Natural killer cell (primary cell): ENCODE measurements around the gene GARIN1A. TPM values are rescaled to one million over a fixed set of nuclear protein-coding genes. Genes with fewer than 3 reads are reported as not detected.

Experiments used
- ATAC-seq, 3 donors: fragments of 150-1000 bp in 2 of 3; fragments of 200-7000 bp in 1 of 3; cut with Tn5 transposase; 1 replicate in 1 of 3; 2 replicates in 2 of 3; pipeline ENCODE4 v1.10.0; 2021; ENCODE audit warnings: mild to moderate bottlenecking in 2 of 3, moderate library complexity in 2 of 3
- DNase-seq, 2 donors: peaks; one replicate each; pipeline versions ENCODE4 v3.0.0 to v3.0.0-alpha.2; 2013 to 2021; ENCODE audit warnings: mixed read lengths in 1 of 2
- H3K27ac ChIP-seq: one replicate; pipeline ENCODE4 v1.5.1; 2013; ENCODE audit warnings: mild to moderate bottlenecking, low read length
- H3K27me3 ChIP-seq: one replicate; pipeline ENCODE4 v1.6.1; 2013; ENCODE audit warnings: low read length; ENCODE audit not compliant: control insufficient read depth, insufficient read depth
- H3K36me3 ChIP-seq: one replicate; pipeline ENCODE4 v1.6.1; 2013; ENCODE audit warnings: low read length; ENCODE audit not compliant: control insufficient read depth, insufficient read depth
- H3K4me1 ChIP-seq: one replicate; pipeline ENCODE4 v1.6.1; 2013; ENCODE audit warnings: low read length; ENCODE audit not compliant: control insufficient read depth, insufficient read depth
- H3K4me3 ChIP-seq: one replicate; pipeline ENCODE4 v1.5.1; 2013; ENCODE audit warnings: low read length
- H3K9me3 ChIP-seq: one replicate; pipeline ENCODE4 v1.6.1; 2013; ENCODE audit warnings: low read length; ENCODE audit not compliant: control insufficient read depth, insufficient read depth
- H3K27ac Mint-ChIP-seq, 2 donors: one replicate each; pipeline ENCODE4 v1.8.0; 2022; ENCODE audit warnings: mild to moderate bottlenecking in 2 of 2, mixed read lengths in 2 of 2, moderate library complexity in 1 of 2
- H3K27me3 Mint-ChIP-seq, 2 donors: one replicate each; pipeline ENCODE4 v1.8.0; 2022; ENCODE audit warnings: low read depth in 2 of 2, mixed read lengths in 2 of 2
- H3K36me3 Mint-ChIP-seq: one replicate; pipeline ENCODE4 v1.8.0; 2022; ENCODE audit warnings: mixed read lengths
- H3K4me1 Mint-ChIP-seq, 2 donors: one replicate each; pipeline ENCODE4 v1.8.0; 2022; ENCODE audit warnings: mixed read lengths in 2 of 2
- H3K4me3 Mint-ChIP-seq: one replicate; pipeline ENCODE4 v1.8.0; 2022; ENCODE audit warnings: mild to moderate bottlenecking, moderate library complexity, mixed read lengths
- H3K9me3 Mint-ChIP-seq, 2 donors: one replicate each; pipeline ENCODE4 v1.8.0; 2022; ENCODE audit warnings: mixed read lengths in 2 of 2
- WGBS: methylation state at CpG from one replicate; pipeline ENCODE4 v1.1.7; 2013; ENCODE audit warnings: missing lambda C conversion rate; ENCODE audit not compliant: insufficient coverage; 5-methylcytosine and 5-hydroxymethylcytosine counted together
- intact Hi-C: fragments of 100-400 bp; cut with micrococcal nuclease; formaldehyde crosslinking; loops from one replicate; pipeline ENCODE4 v1.14.2; 2022
- total RNA-seq, 4 donors: library from RNA; stranded (reverse); fragments of 120-200 nt in 1 of 4; gene quantifications; one replicate each; pipeline versions ENCODE4 v1.2.3 to v1.2.4, GENCODE V29; 2013 to 2022
- TF ChIP-seq, protein P1 (sequence below): fragments of 200-600 bp; IDR thresholded peaks from one replicate; pipeline ENCODE4 v1.8.0; 2022; ENCODE audit warnings: antibody characterized with exemption

Gene GARIN1A
- total RNA-seq, 3 donors from 2014 or later (not counting 1 experiment from before 2014, with no cell fraction given) = 1.1 to 2.5 (median 1.1) TPM

DNA sequence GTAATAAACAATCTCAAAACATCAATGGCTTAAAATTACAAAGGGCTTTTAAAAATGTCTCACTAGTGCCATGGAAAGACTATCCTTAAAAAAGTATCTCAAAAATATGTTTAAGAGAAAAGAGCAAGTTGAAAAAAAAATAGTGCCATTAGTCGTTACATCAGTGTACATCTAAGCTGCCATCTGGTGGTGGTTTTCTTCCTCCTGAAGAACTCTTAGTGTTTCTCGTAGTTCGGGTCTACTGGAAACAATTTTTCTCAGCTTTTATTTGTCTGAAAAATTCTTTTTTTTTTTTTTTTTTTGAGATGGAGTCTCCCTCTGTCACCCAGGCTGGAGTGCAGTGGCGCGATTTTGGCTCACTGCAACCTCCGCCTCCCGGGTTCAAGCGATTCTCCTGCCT, 5.9 kb upstream of the GARIN1A start:
- H3K36me3 Mint-ChIP-seq = peaks cover 8% of the 10 kb centered on the region
- ATAC-seq = no peak
- Histone ChIP-seq H3K27me3 (no peaks in the 10 kb centered on the region), H3K36me3 (no peaks in the 10 kb centered on the region), H3K4me3 (no peak overlapping the region), H3K4me1 (no peaks in the 10 kb centered on the region), H3K9me3 (peaks cover 6% of the 10 kb centered on the region), H3K27ac (no peak overlapping the region)
- no peaks in the 10 kb centered on the region for H3K4me1 Mint-ChIP-seq
- H3K4me3 Mint-ChIP-seq = no peak overlapping the region
- H3K9me3 Mint-ChIP-seq = peaks cover 4 to 6% of the 10 kb centered on the region in 2 donors
- TF ChIP-seq, protein P1, sequence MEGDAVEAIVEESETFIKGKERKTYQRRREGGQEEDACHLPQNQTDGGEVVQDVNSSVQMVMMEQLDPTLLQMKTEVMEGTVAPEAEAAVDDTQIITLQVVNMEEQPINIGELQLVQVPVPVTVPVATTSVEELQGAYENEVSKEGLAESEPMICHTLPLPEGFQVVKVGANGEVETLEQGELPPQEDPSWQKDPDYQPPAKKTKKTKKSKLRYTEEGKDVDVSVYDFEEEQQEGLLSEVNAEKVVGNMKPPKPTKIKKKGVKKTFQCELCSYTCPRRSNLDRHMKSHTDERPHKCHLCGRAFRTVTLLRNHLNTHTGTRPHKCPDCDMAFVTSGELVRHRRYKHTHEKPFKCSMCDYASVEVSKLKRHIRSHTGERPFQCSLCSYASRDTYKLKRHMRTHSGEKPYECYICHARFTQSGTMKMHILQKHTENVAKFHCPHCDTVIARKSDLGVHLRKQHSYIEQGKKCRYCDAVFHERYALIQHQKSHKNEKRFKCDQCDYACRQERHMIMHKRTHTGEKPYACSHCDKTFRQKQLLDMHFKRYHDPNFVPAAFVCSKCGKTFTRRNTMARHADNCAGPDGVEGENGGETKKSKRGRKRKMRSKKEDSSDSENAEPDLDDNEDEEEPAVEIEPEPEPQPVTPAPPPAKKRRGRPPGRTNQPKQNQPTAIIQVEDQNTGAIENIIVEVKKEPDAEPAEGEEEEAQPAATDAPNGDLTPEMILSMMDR = no peak
- peak in 1 of 2 donors; percentile 17 for DNase-seq
- 88% methylated on average over 3 of the region's 8 CpGs for WGBS
- H3K27ac Mint-ChIP-seq = no peak overlapping the region
- intact Hi-C loops = no loop called here
- no peaks in the 10 kb centered on the region for H3K27me3 Mint-ChIP-seq

DNA sequence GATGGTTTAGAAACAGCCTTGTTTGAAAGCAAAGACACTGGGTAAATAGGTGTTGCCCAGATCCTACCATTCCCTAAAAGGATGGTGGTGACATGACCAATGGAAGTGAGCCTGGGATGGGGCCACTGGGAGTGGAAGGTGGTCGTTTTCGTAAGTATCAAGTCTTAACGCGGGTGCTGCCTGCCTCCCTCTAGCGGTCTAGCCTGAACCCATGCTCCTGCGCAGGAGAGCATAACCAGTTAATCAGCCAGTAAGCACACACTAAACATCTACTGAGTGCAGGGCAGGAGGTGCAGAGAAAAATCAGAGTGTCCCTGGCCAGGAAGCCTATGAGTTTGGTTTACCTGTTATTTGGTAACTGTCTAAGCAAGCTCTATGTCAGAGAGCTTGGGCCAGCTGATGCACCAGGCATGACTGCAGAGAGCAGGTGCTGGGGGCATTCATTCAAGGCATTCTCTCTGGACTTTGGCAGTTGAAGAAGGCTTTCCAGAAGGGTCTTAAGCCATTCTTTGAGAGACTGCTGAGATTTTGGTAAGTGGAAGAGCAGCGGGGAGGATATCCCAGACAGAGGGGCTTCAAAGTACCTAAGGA, 930 bp downstream of the GARIN1A start:
- H3K9me3 ChIP-seq = no peaks in the 10 kb centered on the region
- H3K4me1 ChIP-seq = peaks cover 4% of the 10 kb centered on the region
- ATAC-seq (no peak), DNase-seq (peak in 1 of 2 donors; percentile 38)
- no peaks in the 10 kb centered on the region for H3K27me3 ChIP-seq
- Mint-ChIP-seq H3K27me3 (peaks cover 14 to 23% of the 10 kb centered on the region in 2 donors), H3K9me3 (no peaks in the 10 kb centered on the region), H3K4me1 (peaks cover 0 to 6% of the 10 kb centered on the region in 2 donors), H3K36me3 (no peaks in the 10 kb centered on the region), H3K27ac (no peak overlapping the region), H3K4me3 (no peak overlapping the region)
- TF ChIP-seq, protein P1 = no peak
- intact Hi-C loops = no loop called here
- H3K4me3 ChIP-seq = no peak overlapping the region
- H3K36me3 ChIP-seq = no peaks in the 10 kb centered on the region
- H3K27ac ChIP-seq = no peak overlapping the region
- 14% methylated on average over 7 of the region's 7 CpGs for WGBS

DNA sequence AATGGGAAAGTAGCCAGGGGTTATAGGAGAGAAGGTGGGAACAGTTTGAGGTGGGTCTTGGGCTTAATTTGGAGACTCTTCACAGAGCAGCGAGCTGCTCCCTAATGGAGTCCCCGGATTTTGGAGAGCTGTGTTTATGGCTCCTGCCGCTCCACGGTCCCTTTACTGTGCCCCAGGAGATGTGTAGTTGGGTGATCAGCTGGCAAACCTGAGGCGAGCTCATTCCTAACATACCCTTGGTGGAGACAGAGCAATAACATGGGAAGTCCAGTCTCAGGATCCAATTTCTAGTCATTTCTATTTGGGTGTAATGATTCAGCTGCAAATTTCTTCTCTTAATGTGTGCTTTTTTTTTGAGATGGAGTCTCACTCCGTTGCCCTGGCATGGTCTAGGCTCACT, 1.5 kb downstream of the GARIN1A start:
- Histone ChIP-seq H3K27me3 (no peaks in the 10 kb centered on the region), H3K27ac (no peak overlapping the region), H3K4me3 (no peak overlapping the region), H3K9me3 (no peaks in the 10 kb centered on the region), H3K36me3 (no peaks in the 10 kb centered on the region), H3K4me1 (peaks cover 4% of the 10 kb centered on the region)
- Mint-ChIP-seq H3K4me1 (peaks cover 0 to 6% of the 10 kb centered on the region in 2 donors), H3K27me3 (peaks cover 14 to 23% of the 10 kb centered on the region in 2 donors), H3K4me3 (no peak overlapping the region), H3K36me3 (no peaks in the 10 kb centered on the region), H3K27ac (no peak overlapping the region), H3K9me3 (no peaks in the 10 kb centered on the region)
- DNase-seq (no peak), ATAC-seq (no peak)
- WGBS = 95% methylated on average over 6 of the region's 6 CpGs
- TF ChIP-seq, protein P1 = no peak
- intact Hi-C loops = no loop called here

DNA sequence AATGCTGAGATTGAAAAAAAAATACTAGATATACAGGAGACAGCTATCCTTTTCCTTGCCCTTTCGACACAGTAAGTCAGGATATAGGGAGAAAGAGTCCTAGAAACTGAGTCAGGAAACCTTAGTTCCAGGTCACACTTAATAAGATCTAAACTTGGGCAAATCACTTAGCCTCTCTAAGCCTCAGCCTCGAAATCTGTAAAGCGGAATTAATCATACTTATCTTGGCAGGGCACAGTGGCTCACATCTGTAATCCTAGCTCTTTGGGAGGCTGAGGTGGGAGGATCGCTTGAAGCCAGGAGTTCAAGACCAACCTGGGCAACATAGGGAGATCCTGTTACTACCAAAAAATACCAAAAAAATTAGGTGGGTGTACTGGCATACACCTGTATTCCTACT, 4.6 kb downstream of the GARIN1A start:
- ATAC-seq = no peak
- Histone ChIP-seq H3K27ac (no peak overlapping the region), H3K4me1 (peaks cover 4% of the 10 kb centered on the region), H3K36me3 (no peaks in the 10 kb centered on the region), H3K27me3 (no peaks in the 10 kb centered on the region), H3K4me3 (no peak overlapping the region), H3K9me3 (no peaks in the 10 kb centered on the region)
- intact Hi-C loops = no loop called here
- Mint-ChIP-seq H3K36me3 (no peaks in the 10 kb centered on the region), H3K27ac (no peak overlapping the region), H3K27me3 (peaks cover 14 to 23% of the 10 kb centered on the region in 2 donors), H3K9me3 (no peaks in the 10 kb centered on the region), H3K4me1 (peaks cover 0 to 6% of the 10 kb centered on the region in 2 donors), H3K4me3 (no peak overlapping the region)
- no peak for DNase-seq
- TF ChIP-seq, protein P1 = no peak
- 100% methylated on average over 4 of the region's 4 CpGs for WGBS
